AG04450 (cell line): ENCODE measurements around the gene DST. TPM values are rescaled to one million over a fixed set of nuclear protein-coding genes. Genes with fewer than 3 reads are reported as not detected.
"Not testable (repeated sequence)": the region's sequence is repeated elsewhere in the genome, so short reads cannot be mapped to it uniquely, and the experiment has no call there.

Source experiments
- CTCF ChIA-PET: fragments of 300-600, 350-600 bp; formaldehyde crosslinking; extraction: SDS; loops from one replicate; lab custom pipeline; 2022; ENCODE audit warnings: antibody characterized with exemption, inconsistent platforms; lab: Charles Lee
- POLR2A ChIA-PET: fragments of 350-600 bp; formaldehyde crosslinking; extraction: SDS; loops from one replicate; lab custom pipeline; 2021; ENCODE audit warnings: antibody characterized with exemption, inconsistent platforms; lab: Yijun Ruan, JAX
- DNase-seq: peaks from one replicate; pipeline ENCODE4 v3.0.0-alpha.2; 2011; ENCODE audit warnings: low read depth, low spot score
- H3K27ac ChIP-seq: one replicate; pipeline ENCODE4 v1.5.1; 2012; ENCODE audit warnings: low read depth, low read length, control low read depth
- H3K27me3 ChIP-seq: one replicate; pipeline ENCODE4 v1.6.0; 2012; ENCODE audit warnings: low read length; ENCODE audit not compliant: control insufficient read depth, insufficient read depth
- H3K4me3 ChIP-seq: 2 replicates; pipeline ENCODE4 v1.5.1; 2011; ENCODE audit warnings: mild to moderate bottlenecking, low read depth, low read length, control low read depth
- H3K9me3 ChIP-seq: 2 replicates; pipeline ENCODE4 v1.5.1; 2012; ENCODE audit warnings: low read length; ENCODE audit not compliant: control insufficient read depth, insufficient read depth
- CTCF ChIP-seq: IDR thresholded peaks from 2 replicates; pipeline ENCODE4 v1.5.1; 2011; ENCODE audit warnings: low read depth, low read length, control low read depth, inconsistent platforms
- polyA plus RNA-seq: library from polyadenylated mRNA; depleted of rRNA; stranded (reverse); fragments of >200 nt; gene quantifications from 2 replicates; pipeline ENCODE4 v1.2.3, GENCODE V29; 2011

DST gene
- polyA plus RNA-seq, 1 experiment: 163 TPM

GRCh38 chr6:56505512-56506260 is 137.0 kb downstream of the DST start:
- no peak for TF ChIP-seq CTCF
- no peaks in the 10 kb centered on the region for H3K9me3 ChIP-seq
- no peak overlapping the region for H3K4me3 ChIP-seq
- H3K27ac ChIP-seq: no peak overlapping the region
- CTCF ChIA-PET: interaction anchor here (0.9 to 1.3 kb wide), 3 partner anchors 43 to 87 kb away, joined by 3 to 5 read pairs (median 3); no protein-coding TSS in a partner anchor
- DNase-seq: no peak
- H3K27me3 ChIP-seq: no peaks in the 10 kb centered on the region
- POLR2A ChIA-PET: no interaction called here

- H3K27ac ChIP-seq: no peak overlapping the region
- no peak for TF ChIP-seq CTCF
- DNase-seq: no peak
- ChIA-PET CTCF (no interaction called here), POLR2A (no interaction called here)
- no peaks in the 10 kb centered on the region for H3K27me3 ChIP-seq
- H3K9me3 ChIP-seq: no peaks in the 10 kb centered on the region; the same call in 1 of the 2 replicates
- no peak overlapping the region for H3K4me3 ChIP-seq
These were observed 140.7 kb downstream of the DST start for GRCh38 chr6:56501993-56502392.

- no peak for DNase-seq
- CTCF ChIA-PET: interaction anchor here (1.6 to 1.9 kb wide), 2 partner anchors 8 to 71 kb away, joined by 3 to 7 read pairs; no protein-coding TSS in a partner anchor
- Histone ChIP-seq H3K27me3 (no peaks in the 10 kb centered on the region), H3K27ac (no peak overlapping the region), H3K4me3 (no peak overlapping the region), H3K9me3 (no peaks in the 10 kb centered on the region; the same call in 1 of the 2 replicates)
- POLR2A ChIA-PET: no interaction called here
- TF ChIP-seq CTCF: no peak
These were observed 143.6 kb downstream of the DST start for GRCh38 chr6:56499095-56499494.

- TF ChIP-seq CTCF: no peak
- Histone ChIP-seq H3K27me3 (no peaks in the 10 kb centered on the region), H3K9me3 (no peaks in the 10 kb centered on the region; the same call in 1 of the 2 replicates), H3K4me3 (no peak overlapping the region), H3K27ac (no peak overlapping the region)
- ChIA-PET CTCF (no interaction called here), POLR2A (no interaction called here)
- DNase-seq: no peak
These were observed 145.0 kb downstream of the DST start for GRCh38 chr6:56497691-56498090.

- no peak overlapping the region for H3K27ac ChIP-seq
- no peak for TF ChIP-seq CTCF
- ChIA-PET POLR2A (no interaction called here), CTCF (no interaction called here)
- H3K4me3 ChIP-seq: no peak overlapping the region
- H3K27me3 ChIP-seq: no peaks in the 10 kb centered on the region
- no peaks in the 10 kb centered on the region; the same call in 1 of the 2 replicates for H3K9me3 ChIP-seq
- DNase-seq: no peak
These were observed 145.4 kb downstream of the DST start for GRCh38 chr6:56497240-56497639.

- CTCF ChIA-PET, POLR2A ChIA-PET: not testable (repeated sequence)
These were observed 146.0 kb downstream of the DST start for GRCh38 chr6:56496650-56497049.

More at GRCh38 chr6:56496650-56497049, 146.0 kb downstream of the DST start:
- DNase-seq, H3K27ac ChIP-seq, H3K27me3 ChIP-seq, H3K9me3 ChIP-seq, H3K4me3 ChIP-seq: not testable (repeated sequence)
